HG02943 (cell line): ENCODE measurements around the gene SPINK8.
"Not testable (repeated sequence)": the region's sequence is repeated elsewhere in the genome, so short reads cannot be mapped to it uniquely, and the experiment has no call there.

ENCODE experiments used
- ATAC-seq: cut with Tn5 transposase; IDR thresholded peaks from one replicate; pipeline ENCODE4 v1.9.1; 2021; ENCODE audit warnings: mild to moderate bottlenecking, low read depth, moderate library complexity; ENCODE audit not compliant: unreplicated experiment

Gene SPINK8

DNA sequence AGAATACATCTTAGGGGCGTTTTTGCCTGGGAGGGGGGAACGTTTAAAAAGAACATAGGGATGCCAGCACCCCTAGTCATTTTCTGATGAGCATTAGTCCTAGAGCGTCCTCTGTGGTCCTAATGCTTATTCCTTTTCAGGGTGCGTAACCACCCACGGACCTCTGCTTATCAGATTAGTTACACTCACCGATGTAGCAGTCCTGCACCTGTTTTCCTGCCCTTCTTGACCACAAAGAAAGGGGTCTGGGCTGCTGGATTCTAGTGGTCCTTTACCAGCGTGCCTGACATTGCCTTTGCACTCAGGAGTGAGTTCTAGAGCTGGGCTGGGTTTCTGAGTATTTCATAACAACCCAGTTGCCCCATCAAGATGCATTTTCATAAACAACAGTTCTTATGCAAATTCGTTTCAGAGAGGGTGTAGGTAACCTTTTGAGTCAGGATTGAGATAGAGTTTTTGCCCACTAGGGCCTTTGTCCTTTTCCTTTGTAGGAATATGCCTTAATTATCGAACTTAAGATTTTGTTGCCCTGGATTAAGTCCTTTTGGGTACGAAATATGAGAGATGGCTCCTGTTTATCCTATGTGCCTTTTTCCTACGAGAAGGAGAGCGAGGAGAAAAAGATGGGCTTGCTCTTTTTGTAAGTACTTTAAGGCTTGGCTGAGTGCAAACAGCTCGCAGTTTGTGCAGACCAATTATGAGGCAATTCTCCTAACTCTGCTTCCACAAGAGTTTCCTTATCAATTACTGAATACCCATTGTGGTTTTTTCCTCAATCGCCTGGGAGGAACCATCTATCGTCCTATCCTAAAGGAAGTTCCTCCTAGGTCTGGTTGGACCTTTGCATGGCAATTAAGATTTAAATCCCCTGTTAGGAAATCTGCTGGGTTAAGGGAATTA, at the start of gene SPINK8:
Gene SPINK8, minus strand, starts transcription at position 316 of the 900 bp plus-strand sequence. CDS start 5,320 bp downstream, outside the sequence.
- ATAC-seq = not testable (repeated sequence)

DNA sequence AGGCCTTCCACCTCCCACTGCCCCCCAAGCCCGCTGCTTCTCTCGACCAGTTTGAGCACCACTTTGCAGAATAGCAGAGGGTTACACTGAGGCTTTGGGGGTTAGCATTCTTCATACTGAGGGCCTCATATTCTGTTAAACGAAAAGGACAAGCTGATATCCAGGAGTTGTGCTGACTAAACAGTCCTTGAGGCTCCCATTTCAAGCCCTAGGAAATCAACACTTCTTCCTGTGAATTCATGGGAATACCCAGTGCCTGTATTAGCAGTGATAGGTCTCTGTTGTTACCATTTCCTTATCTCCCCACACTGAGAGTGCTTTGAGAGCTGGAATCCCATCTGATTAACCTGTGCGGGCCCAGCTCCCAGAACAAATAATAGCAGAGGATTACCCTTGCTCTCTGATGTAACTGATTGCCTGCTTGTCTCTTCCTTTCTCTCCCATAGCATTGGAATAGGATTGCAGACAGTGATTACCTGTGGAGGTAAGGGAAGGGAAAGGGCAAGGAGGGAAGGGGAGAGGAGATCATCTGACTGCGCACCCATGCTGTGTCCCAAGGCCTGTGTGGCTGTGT, 39.5 kb upstream of the SPINK8 start:
- ATAC-seq = no peak

DNA sequence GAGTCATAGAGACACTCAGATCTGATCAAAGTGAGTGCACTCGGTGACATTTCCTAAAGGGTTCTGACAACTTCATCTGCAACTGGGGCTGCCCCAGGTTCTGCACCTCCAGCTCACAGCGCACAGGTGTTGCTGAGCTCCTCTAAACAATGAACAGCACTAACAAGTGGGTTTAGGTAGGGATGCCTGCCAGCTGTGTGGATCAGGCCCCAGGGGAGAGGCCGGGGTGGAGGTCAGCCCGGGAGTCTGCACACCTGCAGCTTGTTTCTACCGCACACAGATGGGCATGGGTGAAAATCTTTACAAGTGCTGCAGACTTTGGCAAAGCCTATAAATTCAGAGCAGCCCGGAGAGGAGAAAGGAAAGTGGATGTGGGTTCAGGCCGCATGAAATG, 38.9 kb upstream of the SPINK8 start:
- no peak for ATAC-seq

DNA sequence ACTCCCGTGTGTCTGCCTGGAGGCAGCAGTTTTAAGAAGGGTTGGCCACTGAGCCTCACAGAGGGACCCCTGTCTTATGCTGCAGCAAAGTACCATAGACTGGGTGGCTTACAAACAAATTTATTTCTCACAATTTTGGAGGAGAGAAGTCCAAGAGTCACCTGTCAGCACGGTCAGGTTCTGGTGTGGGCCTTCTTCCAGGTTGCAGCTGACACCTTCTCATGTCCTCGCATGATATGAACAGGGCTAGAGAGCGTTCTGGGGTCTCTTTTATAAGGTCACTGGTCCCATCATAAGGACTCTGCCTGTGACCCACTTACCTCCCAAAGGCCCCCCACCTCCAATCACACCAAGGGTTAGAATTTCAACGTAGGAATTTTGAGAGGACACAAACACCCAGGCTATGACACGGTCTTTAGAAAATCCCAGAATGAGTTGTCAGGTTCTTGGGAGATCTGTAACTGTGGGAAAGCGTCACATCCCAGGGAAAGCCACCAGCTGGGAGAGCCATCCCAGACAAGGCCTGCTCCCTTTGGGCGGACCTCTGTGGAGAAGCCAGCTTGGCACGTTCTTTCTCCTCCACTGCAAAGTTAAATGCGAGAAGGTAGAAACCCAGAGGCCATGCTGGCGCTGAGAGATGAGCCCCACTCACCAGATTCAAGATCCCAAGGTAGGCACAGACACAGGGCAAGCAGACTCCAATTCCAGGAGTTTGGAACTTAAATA, 38.4 kb upstream of the SPINK8 start, which contains the start of gene FBXW12:
Gene FBXW12, plus strand, starts transcription at position 569 of the 726 bp plus-strand sequence. CDS start 549 bp downstream, outside the sequence.
- no peak for ATAC-seq

DNA sequence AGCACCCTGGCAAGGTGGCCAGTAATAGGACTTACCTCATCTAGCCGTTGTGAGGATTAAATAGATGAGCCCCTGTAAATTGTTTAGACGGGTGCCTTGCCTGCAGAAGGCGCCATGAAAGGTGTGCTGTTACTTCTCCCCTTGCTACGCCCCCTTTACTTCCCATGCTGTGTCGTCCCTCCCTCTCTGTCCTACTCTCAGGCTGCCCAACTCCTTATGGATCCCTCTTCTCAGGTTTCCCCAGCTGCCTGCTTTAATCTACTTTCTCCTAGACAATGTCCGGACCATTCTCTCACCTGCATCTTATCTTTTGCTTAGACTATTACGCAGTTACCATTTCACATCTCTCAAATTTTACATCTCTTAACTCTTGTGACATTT, 36.9 kb upstream of the SPINK8 start:
- ATAC-seq = no peak

DNA sequence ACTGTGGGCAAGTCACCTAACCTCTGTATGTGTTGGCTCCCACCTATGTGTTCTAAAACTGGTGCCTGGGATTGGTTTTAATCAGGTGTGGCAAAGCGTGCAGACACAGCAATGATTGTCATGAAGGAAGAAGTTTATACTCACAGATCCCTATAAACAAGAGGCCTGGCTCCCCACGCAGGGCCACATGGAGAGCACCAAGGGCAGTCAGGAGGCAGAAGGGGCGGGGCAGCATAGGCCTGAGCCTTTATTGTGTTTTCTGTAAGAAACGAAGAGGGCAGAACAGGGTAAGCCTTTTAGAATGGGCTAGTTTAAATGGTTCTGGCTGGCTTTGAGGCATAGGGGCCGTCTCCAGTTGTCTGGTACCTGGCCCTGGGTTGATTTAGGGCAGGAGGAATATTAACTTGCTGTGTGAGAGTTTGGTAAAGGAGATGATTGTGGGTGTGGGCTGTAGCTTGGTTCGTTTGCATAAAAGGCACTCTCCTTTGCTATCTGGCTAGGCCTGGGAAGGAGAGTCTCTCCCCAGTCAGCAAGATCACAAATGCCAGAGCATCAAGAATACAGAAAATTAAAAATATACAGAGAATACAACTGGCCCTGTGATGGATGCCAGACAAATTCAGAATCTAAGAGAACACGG, 36.4 kb upstream of the SPINK8 start:
- ATAC-seq = no peak

DNA sequence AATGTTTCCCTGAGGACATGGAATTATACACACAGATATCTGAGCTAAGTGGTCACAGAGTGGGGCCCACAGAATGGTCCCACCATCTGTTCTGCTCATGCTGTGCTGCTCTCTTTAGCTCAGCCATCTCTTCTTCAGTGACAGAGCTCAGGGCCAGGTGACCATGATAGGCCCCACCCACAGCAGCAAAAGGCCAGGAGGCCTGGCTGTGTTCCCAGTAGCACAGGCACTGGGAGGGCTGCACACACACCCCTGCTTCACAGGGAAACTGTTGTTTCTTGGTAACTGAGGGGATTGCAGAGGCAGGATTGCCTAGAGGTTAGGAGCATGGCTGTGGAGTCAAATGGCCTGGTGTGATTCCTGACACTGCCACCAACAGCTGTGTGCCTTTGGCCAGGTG, 33.7 kb upstream of the SPINK8 start:
- no peak for ATAC-seq

DNA sequence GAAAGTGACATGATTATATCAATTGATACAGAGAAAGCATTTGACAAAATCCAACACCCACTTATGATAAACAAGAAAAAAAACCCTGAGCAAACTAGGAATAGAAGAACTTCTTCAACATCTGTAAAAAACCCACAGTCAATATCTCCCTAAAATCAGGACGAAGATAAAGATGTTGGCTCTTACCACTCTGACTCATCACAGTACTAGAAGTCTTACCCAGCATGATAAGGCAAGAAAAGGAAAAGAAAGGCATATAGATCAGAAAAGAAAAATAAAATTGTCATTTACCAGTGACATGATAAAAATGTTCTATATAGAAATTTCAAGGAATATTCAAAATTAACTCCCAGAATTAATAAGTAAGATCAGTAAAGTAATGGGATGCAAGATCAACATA, 31.4 kb upstream of the SPINK8 start:
- no peak for ATAC-seq

DNA sequence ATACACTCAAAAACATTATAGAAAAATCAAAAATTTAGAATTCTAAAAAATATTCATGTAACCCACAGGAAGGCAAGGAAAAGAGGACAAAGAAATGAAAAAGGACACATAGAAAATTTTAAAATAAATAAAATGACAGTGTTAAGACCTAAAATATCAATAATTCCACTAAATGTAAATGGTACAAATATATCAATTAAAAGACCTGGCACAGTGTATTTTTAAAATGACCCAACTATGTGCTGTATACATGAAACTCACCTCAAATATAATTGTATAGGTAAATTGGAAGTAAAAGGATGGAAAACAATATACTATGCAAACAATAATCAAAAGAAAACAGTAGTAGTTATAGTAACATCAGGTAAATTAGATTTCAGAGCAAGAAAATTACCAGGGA, 28.5 kb upstream of the SPINK8 start:
- ATAC-seq = no peak

DNA sequence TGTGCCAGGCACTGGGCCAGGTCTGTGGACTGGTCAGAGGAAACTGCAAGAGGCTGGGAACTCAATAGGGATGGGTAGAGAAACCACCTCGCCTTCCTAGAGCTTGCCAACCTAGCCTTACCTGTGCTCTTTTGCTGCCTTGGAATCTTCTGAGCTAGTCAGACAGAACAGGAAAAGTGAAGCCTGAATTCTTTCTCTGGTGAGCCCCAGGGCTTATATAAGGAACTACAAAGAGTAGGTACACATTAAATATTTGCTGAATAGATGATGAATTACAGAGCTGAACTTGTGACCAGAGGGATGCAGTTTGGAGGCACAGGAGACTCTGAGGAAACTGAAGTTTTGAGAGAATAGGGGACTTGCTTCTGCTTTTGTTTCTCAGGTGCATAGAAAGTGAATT, 23.0 kb upstream of the SPINK8 start:
- no peak for ATAC-seq

DNA sequence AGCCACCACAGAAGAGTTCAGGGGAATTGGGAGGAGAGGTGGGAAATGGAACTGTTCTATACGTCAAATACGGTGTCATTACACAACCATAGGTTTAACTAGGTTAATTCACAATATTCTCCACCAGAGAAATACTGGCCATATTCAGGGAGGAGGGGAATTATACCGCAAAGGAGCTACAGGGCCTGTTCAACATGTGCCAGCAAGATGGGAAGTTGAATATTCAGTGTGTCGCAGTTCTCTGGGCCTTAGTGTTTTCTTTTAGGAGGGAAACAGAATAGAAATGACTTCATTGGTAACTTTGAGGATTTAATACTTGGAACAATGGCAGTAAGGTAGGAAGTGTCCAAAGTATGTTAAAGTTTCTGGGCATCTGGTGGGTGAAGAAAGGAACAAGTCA, 20.5 kb upstream of the SPINK8 start:
- ATAC-seq = no peak

DNA sequence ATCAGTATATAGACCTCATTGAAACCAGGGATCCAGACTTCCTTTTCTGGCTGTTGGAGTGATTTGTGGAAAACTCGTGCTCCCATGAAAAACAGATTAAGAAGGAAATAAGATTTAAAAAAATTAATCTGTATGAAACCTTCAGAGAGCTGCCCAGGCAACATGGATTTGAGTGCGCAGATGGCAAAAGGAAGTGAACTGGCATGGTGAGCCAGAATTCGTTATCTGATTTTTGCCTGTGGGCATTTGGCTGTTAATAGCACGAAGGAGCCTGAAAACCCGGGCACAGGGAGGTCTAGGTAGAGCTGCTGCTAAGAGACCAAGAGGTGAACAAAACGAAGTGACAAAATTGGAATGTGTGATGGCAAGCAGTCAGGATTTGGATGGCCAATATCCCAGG, 19.1 kb upstream of the SPINK8 start:
- no peak for ATAC-seq

DNA sequence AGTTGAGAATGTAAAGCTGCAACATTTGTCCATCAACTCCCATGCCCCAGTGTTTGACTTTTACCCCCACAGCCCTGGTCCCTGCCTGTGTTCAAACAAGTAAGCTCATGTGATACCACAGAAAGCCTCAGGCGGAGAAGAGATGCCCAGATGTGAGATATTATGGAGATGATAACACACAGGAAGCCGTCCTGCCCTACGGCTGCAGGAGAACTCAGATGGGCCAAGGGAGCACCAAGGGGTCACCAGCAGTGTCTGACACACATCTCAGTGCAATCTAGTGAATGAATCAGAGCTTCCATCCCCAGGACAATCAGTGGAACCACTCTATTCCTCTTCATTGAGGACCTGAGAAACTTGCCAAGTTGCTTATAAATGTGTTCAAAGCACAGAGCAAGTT, 14.0 kb upstream of the SPINK8 start:
- no peak for ATAC-seq

DNA sequence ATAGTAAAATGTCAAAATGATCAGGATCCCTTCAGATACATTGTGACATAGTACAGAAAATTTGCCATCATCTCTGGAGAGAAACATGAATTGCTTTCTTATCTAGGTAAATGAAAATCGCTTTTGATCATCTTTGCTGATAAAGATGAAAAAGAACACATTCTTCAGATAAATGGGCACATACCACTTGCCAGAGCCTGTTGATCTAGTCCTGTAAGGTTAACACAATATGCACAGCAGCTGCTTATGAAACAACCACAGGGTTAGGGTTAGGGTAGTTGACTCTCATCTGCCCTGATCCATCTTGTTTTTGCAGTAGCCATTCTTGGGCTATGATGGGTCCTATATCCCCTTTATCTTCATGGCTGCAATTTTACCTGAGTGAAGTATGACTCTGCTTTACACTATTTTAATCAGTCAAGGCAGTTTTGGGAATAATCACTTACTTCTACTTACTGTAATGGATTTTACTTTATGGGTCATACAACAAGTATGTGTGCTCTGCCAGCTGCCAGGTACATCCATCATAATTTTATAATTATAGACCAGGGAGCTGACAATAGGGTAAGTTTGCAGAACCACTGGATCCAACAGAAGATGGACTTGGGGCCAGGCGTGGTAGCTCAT, 12.6 kb upstream of the SPINK8 start:
- no peak for ATAC-seq

DNA sequence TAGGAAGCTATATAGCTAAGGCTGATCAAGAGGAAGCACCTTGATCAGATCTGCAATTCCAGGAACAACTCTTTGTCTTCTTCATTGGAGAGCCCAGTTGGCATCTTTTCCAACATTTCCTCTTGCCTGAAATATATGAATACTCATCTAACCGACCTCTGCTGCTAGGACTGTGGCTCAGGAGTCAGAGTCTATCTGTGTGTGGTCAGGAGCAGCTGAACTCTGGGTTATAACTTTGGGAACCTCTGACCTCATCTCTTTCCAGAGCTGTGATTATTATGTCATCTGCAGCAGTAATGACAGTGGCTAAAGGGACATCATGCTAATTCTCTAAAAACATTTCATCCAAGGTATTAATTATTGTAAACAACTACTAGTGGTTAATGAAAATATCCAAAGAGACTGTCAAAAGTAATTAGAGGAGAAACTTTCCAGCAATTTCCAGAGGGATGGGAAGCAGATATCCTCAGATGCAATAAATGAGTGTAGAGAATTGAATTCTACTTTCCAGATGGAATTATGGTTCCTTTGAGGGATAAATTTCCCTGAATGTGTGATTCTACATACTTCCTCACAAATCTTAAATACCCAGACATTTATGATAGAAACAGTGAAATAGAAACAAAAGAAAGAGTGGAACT, 11.5 kb upstream of the SPINK8 start:
- no peak for ATAC-seq

DNA sequence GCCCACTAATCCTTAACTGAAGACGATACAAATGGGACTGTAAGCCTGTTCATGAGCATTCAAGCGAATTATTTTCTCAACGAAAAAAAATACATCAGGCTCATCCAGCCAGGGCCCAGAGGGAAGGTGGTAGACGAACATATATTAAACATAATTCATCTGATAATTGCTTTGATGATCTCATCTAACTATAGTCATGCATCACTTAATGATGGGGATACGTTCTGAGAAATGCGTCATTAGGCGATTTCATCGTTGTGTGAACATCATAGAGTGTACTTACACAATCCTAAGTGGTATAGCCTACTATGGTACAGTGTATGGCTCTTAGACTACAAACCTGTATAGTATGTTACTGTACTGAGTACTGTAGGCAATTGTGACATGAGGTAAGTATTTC, 10.0 kb upstream of the SPINK8 start:
- ATAC-seq = no peak

DNA sequence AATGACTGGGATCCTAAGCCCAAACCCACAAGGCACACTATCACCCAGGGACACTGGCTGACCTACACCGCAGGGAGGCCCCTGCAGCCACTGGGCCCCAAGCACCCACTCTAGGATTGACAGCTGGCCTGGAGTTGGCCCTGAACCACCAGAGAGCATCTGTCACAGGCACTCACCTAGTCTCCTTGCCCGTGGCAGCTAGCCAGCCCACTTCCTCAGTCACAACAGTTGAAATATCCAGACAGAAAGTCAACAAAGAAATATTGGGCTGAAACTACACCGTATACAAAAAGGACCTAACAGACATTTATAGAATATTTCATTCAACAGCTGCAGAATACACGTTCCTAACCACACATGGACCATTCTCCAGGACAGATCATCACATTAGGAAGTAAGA, 5.2 kb upstream of the SPINK8 start:
- ATAC-seq = no peak

DNA sequence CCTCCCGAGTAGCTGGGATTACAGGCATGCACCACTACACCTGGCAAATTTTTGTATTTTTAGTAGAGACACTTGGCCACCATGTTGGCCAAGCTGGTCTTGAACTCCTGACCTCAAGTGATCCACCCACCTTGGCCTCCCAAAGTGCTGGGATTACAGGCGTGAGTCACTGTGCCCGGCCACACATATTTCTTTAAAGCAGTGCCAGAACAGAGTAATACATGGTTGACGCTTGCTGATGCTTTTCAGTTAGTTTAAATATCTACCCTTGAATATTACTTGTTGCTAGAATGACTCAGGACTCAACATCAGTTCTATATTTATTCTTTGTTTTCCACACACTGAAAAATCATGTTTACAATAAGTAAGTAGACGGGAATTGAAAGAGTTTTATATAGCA, 4.1 kb upstream of the SPINK8 start:
- not testable (repeated sequence) for ATAC-seq

DNA sequence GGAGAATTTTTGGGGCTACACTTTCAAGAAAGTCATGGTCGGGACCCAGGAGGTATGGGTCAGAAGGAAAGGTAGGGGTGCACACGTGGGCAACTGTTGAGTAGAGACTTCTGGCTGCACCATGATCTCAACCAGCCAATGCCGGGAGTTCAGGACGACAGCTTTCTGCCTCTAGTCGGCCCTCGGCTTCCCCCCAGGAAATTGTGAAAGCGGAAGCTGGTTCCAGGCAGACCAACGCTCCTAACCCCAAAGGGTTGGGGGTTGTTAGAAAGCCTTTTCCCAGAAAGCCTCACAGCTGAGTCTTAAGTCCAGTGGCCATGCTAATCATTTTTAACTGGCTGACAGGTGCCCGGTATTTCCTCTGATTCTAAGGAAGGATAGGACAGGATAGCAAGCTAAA, 1.8 kb upstream of the SPINK8 start:
- ATAC-seq = not testable (repeated sequence)

DNA sequence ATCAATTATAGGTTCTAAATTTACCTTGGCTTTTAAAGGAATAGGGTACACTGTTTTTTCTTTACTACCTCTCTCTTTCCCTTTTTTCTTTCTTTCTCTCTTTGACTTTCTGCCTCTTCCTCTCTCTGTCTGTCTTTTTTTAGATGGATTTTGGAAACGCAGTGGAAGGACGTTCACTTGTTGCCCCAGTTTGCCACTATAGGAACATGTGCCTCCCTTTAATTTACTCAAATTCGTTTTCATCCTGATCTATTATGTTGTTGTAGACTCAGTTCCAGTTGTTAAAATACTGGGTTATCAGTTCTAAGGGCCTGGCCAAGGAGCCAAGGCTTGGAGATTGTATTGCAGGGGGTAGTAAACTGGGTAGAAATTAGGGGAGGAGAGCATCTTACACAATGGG, 1.1 kb upstream of the SPINK8 start:
- ATAC-seq = no peak
